Dermis microvascular lymphatic vessel endothelial cell (primary cell): Measurements from ENCODE around the gene CMTM8. TPM values are rescaled to one million over a fixed set of nuclear protein-coding genes. Genes with fewer than 3 reads are reported as not detected.
"Not testable (repeated sequence)": the region's sequence is repeated elsewhere in the genome, so short reads cannot be mapped to it uniquely, and the experiment has no call there.

Experiments used
- DNase-seq, 2 donors: peaks; one replicate each; pipeline versions ENCODE4 v3.0.0 to v3.0.0-alpha.2; 2010; ENCODE audit warnings: low read depth in 2 of 2
- total RNA-seq: library from RNA; depleted of rRNA; stranded (reverse); fragments of >200 nt; gene quantifications from 2 replicates; pipeline ENCODE4 v1.2.1, GENCODE V29; 2014

CMTM8 gene
- total RNA-seq, 1 donor from 2014 or later = 1.7 TPM

DNA sequence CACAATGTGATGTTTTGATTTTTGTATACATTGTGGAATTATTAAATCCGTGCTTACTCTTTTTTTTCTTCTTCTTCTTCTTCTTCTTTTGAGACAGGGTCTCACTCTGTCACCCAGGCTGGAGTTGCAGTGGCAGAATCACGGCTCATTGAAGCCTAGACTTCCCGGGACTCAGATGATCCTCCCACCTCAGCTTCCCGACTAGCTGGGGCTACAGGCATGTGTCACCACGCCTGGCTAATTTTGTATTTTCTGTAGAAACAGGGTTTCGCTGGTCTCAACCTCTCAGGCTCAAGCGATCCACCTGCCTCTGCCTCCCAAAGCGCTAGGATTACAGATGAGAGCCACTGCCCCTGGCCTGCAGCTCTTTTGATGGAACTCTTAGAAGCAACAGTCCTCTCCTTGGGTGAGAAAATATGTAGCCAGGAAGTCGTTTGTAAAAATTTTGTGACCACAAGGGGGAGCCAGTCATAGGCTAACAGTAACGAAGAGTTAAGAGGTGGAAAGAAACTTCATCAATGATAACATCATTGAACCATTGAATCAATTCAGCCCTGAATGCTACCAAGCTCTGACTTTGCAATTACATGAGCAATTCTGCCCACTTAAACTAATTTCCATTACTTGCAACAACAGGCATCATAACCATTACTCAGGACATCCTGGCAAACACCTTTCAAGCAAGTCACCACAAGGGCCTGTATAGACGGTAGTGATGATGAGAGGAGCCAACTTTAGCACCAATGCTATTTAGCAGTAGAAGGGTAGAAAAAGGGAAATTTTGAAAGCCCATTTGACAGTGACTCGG lies 136.5 kb downstream of the CMTM8 start:
- peak; percentile 72 to 80 for DNase-seq

DNA sequence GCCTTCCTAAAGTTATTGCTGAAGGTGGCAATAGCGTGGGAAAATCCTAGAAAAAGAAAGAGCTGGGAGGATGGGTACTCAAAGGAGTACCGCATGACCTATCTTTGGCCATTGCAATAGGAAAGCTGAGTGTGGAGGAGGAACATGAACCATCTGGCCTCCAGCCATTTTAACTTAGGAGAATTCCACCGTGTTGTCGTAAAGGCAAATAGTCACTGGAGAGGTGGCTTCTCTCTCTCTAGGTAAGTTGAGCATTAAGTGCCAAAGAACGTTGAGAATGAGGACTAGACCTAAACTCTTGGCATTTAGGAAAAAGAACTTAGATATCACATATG lies 137.1 kb downstream of the CMTM8 start:
- peak in 1 of 2 donors; percentile 16 for DNase-seq

DNA sequence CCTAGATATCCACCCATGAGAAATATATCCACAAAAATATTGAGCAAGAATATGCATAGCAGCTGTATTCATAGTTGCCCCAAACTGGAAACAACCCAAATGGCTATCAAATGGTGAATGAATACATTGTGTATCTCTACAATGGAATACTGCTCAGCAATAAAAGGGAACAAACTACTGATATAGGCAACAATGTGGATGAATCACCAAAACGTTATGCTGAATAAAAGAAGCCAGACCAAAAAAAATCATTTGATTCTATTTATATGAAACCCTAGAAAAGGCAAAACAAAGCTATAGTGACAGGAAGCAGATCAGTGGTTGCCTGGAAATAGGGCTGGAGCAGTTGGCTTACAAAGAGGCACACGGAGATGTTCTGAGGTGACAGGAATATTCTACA lies 137.6 kb downstream of the CMTM8 start:
- DNase-seq = peak; percentile 89 to 93

GRCh38 chr3:32379831-32380500 lies 141.5 kb downstream of the CMTM8 start:
- peak; percentile 68 to 75 for DNase-seq

DNA sequence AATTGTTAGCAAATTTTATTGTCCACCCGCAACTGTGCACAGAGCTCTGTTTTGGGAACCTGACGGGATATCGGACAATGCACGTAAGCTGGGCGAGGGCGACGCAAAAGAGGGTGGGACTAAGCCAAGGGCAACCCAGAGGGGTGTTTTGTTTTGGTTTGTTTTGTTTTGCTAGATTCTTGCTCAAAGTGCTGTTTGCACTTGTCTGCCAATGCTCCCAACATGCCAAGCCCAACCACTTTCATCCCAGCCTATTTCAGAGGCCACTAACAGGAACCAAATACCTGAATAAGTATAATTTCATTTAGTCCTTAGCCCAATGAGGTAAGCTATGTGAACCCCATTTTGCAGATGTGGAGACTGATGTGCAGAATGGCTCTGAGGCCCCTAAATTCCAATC lies 143.4 kb downstream of the CMTM8 start:
- DNase-seq = no peak

DNA sequence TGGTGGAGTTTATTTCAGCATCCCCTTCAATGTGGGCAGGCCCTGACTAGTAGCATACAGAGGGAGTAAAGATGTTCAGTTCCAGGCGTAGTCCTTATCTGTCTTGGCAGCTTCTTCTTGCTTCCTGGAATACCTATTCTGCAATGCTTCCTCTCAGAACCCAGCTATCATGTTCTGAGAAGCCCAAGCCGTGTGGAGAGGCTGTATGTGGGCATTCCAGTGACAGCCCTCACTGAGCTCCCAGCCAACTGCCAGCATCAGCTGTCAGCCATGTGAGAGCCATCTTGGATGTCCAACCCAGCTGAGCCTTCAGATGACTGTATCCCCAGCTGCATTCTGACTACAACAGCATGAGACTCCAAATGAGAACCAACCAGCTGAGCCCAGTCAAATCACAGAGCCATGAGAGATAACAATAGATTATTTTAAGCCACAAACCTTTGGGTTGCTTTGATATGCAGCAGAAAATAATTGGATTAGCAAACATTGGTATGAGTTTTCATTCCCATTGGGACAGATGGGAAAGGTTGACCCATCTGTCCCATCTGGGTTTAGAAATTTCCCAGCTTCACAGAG lies 144.7 kb downstream of the CMTM8 start:
- no peak for DNase-seq

DNA sequence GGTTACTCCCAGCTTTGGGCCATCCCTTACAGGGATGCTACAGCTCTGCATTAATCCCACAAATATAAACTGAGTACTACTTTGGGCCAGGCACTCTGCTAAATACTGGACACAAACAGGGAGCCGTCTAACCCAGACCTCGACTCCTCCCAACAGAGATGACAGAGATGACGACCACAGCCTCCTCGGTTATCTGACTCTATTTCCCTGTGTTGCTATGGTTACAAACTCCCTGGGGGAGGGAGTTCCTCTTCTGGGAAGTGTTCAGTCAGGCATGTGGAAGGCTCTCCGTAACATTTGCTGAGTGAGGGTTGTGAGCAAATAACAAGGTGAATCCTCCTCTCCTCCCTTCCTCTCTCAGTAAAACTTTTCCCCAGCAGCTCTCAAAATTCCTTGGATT lies 146.5 kb downstream of the CMTM8 start:
- no peak for DNase-seq

DNA sequence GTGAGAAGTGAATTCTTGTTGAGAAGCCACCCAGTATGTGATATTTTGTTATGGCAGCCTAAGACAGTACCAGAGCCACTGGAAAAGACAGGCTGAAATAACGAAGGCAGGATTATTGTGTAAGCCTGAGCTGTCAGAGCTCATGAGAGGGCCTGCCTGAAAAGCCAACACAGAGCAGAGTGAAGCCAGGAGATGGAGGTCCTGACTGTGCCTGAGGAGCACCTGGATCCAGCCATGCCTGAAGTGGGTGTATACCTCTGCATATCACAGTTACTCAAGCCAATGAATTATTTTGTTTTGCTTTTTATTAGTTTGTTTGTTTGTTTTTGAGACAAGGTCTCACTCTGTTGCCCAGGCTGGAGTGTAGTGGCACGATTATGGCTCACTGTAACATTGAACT lies 149.0 kb downstream of the CMTM8 start:
- DNase-seq = no peak

- not testable (repeated sequence) for DNase-seq
Measured at GRCh38 chr3:32389577-32389976, 151.1 kb downstream of the CMTM8 start.

DNA sequence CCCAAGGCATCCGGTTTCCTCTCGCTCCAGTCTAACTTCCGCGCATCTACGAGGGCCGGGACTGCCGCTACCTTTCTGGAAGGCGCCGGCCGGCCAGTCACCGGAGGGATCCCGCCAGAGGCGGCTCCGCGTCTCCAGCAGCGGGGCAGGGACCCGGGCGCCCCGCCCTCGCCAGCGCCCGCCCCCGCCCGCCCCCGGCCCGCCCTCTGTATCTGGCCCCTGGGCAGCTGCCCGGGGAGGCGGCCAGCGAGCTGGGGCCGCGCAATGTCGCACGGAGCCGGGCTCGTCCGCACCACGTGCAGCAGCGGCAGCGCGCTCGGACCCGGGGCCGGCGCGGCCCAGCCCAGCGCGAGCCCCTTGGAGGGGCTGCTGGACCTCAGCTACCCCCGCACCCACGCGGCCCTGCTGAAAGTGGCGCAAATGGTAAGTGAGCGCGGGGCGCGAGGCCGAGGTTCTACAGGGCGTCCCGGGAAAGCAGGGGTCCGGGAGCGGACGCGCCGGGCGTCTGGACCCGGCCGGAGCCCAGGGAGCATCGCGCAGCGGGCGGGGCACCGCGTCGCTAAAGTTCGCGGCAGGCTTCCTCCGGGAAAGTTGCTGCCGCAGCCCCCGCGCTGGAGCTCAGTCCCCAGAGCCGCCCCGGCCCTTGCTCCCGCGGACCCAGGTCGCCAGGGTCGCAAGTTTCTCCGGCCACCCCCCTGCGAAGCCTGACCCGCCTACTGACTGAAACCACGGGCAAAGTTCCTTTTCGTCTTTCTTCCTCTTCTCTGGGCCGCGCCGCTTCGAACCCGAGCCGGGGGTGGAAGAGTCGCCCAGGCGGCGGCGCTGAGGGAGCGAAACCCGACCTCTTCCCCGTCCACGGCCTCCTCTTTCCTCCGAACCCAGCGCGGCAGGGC lies 153.4 kb downstream of the CMTM8 start, which contains the start of gene CMTM7:
Gene CMTM7 (plus strand): TSS at position 211 of the 893 bp plus-strand sequence. CDS start 54 bp downstream, at position 265.
- peak in 1 of 2 donors; percentile 75 for DNase-seq

DNA sequence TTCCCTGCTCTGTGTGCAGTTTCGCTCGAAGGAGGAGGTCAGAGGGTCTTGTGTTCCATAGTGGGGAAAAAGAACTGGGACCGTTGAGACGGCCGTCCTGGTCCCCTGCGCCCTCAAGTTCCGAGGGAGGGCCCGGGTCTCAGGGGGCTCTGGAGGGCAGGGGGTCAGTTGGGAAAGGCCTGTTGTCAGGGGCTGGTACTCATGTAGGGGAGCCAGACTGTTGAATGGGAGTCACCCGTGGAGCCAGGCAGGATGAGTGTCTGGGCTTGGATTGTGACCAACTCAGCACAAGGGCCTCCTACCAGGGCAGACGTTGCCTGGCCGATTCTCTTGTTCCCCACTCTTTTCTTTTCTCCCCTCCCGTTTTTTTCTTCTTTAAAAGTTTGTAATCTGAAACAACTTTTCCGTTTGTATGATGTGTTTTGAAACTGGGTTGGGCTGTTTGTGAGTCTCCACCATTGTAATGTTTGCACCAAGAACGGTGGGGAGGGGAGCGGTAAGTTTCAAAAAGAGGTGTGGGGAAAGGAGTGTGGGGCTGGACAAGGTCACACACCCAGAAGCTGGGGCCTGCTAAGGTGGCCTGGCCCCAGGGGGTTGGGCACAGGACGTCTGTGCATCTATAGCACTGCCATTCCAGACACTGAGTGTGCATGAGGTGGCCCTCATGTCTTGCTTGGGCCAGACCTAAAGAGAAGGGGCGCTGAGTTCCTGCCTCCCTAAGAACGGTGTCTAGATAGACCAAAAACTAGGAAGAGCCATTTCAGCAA lies 154.2 kb downstream of the CMTM8 start:
- DNase-seq = peak; percentile 55 to 74

GRCh38 chr3:32395496-32395895 lies 157.0 kb downstream of the CMTM8 start:
- DNase-seq = no peak

GRCh38 chr3:32397941-32398340 lies 159.5 kb downstream of the CMTM8 start:
- DNase-seq = no peak

- no peak for DNase-seq
Measured at GRCh38 chr3:32398531-32398930, 160.1 kb downstream of the CMTM8 start.

DNA sequence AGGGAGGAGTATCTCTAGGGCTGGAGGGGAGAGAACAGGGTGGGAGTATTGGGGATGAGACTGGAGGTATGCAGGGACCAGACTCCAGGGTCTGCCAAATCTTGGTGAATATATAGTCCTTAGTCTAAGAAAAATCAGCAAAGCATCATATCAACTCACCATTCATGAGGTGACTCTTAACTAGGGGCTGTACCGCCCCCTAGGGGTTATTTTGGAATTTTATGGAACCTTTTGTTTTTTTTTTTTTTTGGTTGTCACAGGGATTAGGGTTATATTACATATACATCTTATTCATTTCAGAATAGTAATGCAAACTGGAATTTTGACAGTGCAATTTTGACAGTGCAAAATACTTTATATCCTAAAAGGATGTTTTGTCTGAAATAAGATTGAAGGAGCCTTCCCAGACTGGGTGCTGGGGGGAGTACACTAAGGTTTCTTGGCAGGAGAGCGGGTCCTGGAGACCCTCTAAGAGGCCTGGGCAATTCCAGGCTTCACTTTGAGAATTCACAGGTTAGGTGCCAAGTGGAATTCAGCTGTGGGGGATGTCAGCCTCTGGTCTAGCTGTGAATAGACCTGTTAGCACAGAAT lies 160.6 kb downstream of the CMTM8 start:
- DNase-seq = peak; percentile 60 to 77

DNA sequence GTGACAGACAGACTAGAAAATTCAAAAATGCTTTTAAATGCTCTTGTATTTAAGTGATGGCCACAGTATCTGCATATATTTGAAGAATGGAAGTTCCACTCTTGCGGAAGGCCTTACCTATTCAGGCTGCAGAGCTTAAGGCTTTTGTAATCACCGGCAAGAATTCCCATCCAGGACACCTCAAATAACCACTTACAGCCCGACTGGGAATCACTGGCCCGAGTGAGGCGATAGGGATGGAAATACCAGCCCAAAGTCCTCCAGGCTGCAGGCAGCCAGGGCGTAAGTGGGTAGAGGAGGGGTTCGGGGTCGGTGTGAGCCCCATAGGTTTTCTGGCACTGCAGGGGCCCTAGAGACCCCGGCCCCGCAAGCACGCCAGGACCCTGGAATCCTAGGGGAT lies 162.6 kb downstream of the CMTM8 start:
- DNase-seq = no peak

GRCh38 chr3:32401556-32402081 lies 163.1 kb downstream of the CMTM8 start:
- DNase-seq = peak; percentile 88 to 97

DNA sequence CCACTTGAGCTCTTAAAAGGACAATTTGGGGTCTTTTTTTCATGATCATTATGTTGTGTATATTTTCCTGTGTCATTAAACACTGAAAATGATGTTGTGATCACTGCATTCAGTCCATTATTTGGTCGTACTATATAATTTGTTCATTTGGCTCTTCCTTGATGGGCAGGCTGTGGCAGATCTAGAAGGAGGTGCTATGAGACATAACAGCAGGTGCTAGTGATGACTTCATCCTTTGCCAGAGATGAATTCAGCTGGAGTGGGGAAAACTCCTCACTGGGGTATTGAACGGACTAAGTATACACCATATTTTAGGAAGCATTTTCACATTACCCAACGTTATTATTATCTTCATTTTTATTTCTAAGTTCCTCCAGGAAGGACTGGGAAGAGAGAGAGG lies 165.2 kb downstream of the CMTM8 start:
- no peak for DNase-seq

DNA sequence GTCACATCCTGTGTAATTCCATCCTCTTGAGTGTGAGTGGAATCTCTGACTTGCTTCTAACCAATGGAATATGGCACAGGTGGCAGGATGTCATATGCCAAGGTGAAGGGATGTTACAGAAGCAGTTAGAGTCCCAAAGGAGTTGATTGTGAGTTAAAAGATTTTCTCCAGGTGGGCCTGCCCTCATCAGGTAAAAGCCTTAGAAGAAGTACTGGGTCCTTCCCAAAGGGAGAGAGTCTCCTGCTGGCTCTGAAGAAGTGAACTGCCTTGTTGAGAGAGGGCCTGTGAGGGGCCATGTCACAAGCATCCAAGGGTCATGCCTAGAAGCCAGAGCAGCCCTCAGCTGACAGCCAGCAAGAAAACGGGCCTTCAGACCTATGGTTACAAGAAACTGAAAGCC lies 166.2 kb downstream of the CMTM8 start:
- DNase-seq = no peak

DNA sequence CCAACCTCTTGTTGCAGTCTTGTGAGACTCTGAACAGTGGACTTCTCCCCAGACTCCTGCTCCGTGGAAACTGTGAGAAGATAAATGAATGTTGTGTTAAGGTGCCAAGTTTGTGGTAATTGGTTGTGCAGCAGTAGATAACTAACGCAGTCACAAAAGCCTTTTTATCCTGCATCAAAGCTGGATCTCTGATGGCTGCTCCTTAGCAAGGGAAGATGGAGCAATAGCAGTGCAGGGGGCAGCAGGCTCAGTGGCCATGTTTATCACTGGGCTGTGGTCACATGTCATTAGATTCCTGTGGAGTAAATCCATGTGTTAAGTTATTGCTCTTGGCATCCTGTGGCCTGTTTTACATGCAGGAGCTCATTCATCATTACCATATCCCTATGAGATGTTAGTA lies 166.7 kb downstream of the CMTM8 start:
- DNase-seq = no peak
